Loucy (cell line): ENCODE measurements around the gene KRT34.

Experiments used
- H2AFZ ChIP-seq: fragments of 200-600 bp; sonication (generic); 2 replicates; pipeline ENCODE4 v1.6.0; 2016; ENCODE audit warnings: antibody characterized with exemption, mild to moderate bottlenecking, low read length, moderate library complexity
- H3F3A ChIP-seq: fragments of 200-600 bp; 2 replicates; pipeline ENCODE4 v1.6.0; 2016; ENCODE audit warnings: antibody characterized with exemption, low read depth, mild to moderate bottlenecking
- H3K27me3 ChIP-seq: fragments of 200-600 bp; sonication (generic); 2 replicates; pipeline ENCODE4 v1.6.1; 2014; ENCODE audit warnings: low read length, mild to moderate bottlenecking; ENCODE audit not compliant: insufficient read depth, poor library complexity, severe bottlenecking
- H3K36me3 ChIP-seq: fragments of 200-600 bp; sonication (generic); 2 replicates; pipeline ENCODE4 v1.6.1; 2016; ENCODE audit warnings: low read length; ENCODE audit not compliant: insufficient read depth
- H3K4me1 ChIP-seq: fragments of 200-600 bp; sonication (generic); 2 replicates; pipeline ENCODE4 v1.5.1; 2014; ENCODE audit warnings: low read length, mild to moderate bottlenecking; ENCODE audit not compliant: insufficient read depth, poor library complexity, severe bottlenecking
- H3K4me2 ChIP-seq: fragments of 200-600 bp; sonication (generic); 2 replicates; pipeline ENCODE4 v1.6.0; 2014; ENCODE audit warnings: antibody characterized with exemption, low read length, low read depth, mild to moderate bottlenecking; ENCODE audit not compliant: poor library complexity, severe bottlenecking
- H3K4me3 ChIP-seq: fragments of 200-600 bp; sonication (generic); 2 replicates; pipeline ENCODE4 v1.5.1; 2014; ENCODE audit warnings: low read length, mild to moderate bottlenecking, mixed read lengths; ENCODE audit not compliant: poor library complexity, severe bottlenecking
- H3K79me2 ChIP-seq: fragments of 200-600 bp; sonication (generic); 2 replicates; pipeline ENCODE4 v1.6.1; 2014; ENCODE audit warnings: low read length; ENCODE audit not compliant: insufficient read depth
- H3K9ac ChIP-seq: fragments of 200-600 bp; sonication (generic); 2 replicates; pipeline ENCODE4 v1.6.0; 2014; ENCODE audit warnings: mild to moderate bottlenecking, low read depth, low read length, moderate library complexity; ENCODE audit not compliant: poor library complexity, severe bottlenecking
- H3K9me2 ChIP-seq: fragments of 200-600 bp; sonication (generic); replicated peaks from 2 replicates; pipeline ENCODE4 v1.6.1; 2016; ENCODE audit warnings: low read depth, low read length, mixed read lengths
- H3K9me3 ChIP-seq: fragments of 200-600 bp; sonication (generic); 2 replicates; pipeline ENCODE4 v1.6.1; 2014; ENCODE audit warnings: mild to moderate bottlenecking, antibody characterized with exemption, low read length, low read depth; ENCODE audit not compliant: insufficient read depth
- H4K20me1 ChIP-seq: fragments of 200-600 bp; sonication (generic); 2 replicates; pipeline ENCODE4 v1.6.0; 2014; ENCODE audit warnings: antibody characterized with exemption, low read length, mild to moderate bottlenecking; ENCODE audit not compliant: insufficient read depth, poor library complexity, severe bottlenecking
- EZH2phosphoT487 ChIP-seq: fragments of 200-600 bp; IDR thresholded peaks from 2 replicates; pipeline ENCODE4 v1.6.1; 2018; ENCODE audit warnings: antibody characterized with exemption, mild to moderate bottlenecking, moderate library complexity, borderline replicate concordance
- TF ChIP-seq, protein P1 (sequence below): fragments of 200-600 bp; sonication (generic); conservative IDR thresholded peaks from 2 replicates; pipeline ENCODE4 v1.5.1; 2014; ENCODE audit warnings: mild to moderate bottlenecking, antibody characterized with exemption, low read length

The KRT34 gene

DNA sequence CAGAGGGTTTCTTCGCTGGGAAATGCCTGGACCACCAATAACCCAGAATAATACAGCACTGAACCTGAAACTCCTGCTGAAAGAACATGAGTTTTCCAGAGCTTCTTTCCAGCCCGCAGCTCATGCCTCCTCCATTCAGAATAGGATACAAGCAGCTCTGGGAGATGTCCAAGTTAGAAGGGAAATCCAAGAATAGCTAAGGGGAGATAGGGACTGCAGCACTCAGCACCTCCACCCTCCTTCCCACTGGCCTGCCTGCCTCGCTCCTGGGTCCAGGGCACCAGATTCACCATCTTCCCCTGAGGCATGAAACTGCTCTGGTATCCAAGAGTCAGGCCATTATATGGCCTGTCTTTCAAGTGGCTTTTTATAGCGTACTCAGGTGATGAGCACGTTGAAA, 11.2 kb upstream of the KRT34 start:
- no peaks in the 10 kb centered on the region for H4K20me1 ChIP-seq
- H3K9me3 ChIP-seq, result no peaks in the 10 kb centered on the region
- H3K27me3 ChIP-seq, result no peaks in the 10 kb centered on the region
- H3K4me3 ChIP-seq, result no peak overlapping the region
- H3K9me2 ChIP-seq, result no peaks in the 10 kb centered on the region
- TF ChIP-seq EZH2phosphoT487, result no peak
- TF ChIP-seq, protein P1, sequence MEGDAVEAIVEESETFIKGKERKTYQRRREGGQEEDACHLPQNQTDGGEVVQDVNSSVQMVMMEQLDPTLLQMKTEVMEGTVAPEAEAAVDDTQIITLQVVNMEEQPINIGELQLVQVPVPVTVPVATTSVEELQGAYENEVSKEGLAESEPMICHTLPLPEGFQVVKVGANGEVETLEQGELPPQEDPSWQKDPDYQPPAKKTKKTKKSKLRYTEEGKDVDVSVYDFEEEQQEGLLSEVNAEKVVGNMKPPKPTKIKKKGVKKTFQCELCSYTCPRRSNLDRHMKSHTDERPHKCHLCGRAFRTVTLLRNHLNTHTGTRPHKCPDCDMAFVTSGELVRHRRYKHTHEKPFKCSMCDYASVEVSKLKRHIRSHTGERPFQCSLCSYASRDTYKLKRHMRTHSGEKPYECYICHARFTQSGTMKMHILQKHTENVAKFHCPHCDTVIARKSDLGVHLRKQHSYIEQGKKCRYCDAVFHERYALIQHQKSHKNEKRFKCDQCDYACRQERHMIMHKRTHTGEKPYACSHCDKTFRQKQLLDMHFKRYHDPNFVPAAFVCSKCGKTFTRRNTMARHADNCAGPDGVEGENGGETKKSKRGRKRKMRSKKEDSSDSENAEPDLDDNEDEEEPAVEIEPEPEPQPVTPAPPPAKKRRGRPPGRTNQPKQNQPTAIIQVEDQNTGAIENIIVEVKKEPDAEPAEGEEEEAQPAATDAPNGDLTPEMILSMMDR, result no peak
- H3K4me2 ChIP-seq, result no peak overlapping the region
- no peak overlapping the region for H3K9ac ChIP-seq
- no peaks in the 10 kb centered on the region for H3K36me3 ChIP-seq
- no peaks in the 10 kb centered on the region for H3K4me1 ChIP-seq
- no peak overlapping the region for H2AFZ ChIP-seq
- H3F3A ChIP-seq, result no peaks in the 10 kb centered on the region
- no peaks in the 10 kb centered on the region for H3K79me2 ChIP-seq

DNA sequence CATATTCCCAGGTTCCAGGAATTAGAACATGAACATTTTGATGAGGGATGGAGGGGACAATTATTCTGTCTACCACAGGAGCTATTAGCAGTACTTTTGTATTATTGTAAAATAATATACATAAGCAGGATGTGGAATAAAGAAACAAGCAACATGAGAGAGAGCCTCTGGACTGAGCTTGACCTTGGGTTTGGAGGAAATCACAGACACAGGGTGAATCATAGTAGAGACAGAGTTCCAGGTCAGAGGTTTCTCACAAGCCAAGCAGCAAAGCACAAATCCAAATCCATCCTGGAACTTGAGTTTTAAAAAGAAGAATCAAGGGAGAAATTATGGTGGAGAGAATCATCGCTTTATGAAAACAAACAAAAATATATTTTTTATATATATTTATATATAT, 10.2 kb upstream of the KRT34 start:
- Histone ChIP-seq H3K27me3 (no peaks in the 10 kb centered on the region), H4K20me1 (no peaks in the 10 kb centered on the region), H3K4me1 (no peaks in the 10 kb centered on the region), H3K9ac (no peak overlapping the region), H3K4me2 (no peak overlapping the region), H3K4me3 (no peak overlapping the region), H3F3A (no peaks in the 10 kb centered on the region), H3K9me3 (no peaks in the 10 kb centered on the region), H3K9me2 (no peaks in the 10 kb centered on the region), H2AFZ (no peak overlapping the region), H3K79me2 (no peaks in the 10 kb centered on the region), H3K36me3 (no peaks in the 10 kb centered on the region)
- TF ChIP-seq, protein P1, result no peak
- no peak for TF ChIP-seq EZH2phosphoT487

DNA sequence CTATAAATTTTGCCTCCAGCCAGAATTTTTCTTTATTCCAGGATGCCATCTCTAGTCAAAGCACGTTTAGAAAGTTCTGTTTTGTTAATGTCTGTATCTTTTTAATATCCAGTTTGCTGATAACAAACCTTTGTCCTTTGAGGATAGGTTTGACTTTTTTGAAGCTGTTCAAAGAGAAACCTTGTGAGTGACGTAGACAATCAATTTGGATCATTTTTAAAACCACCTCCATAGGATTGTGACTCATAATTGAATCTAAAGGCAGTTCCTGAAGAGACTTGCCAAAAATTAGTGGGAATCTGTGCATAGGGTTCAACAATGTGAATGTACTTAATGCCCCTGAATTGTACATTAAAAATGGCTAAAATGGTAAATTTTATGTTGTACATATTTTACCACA, 9.4 kb upstream of the KRT34 start:
- TF ChIP-seq, protein P1, result no peak
- TF ChIP-seq EZH2phosphoT487, result no peak
- H3K36me3 ChIP-seq, result no peaks in the 10 kb centered on the region
- no peaks in the 10 kb centered on the region for H3K4me1 ChIP-seq
- H3K79me2 ChIP-seq, result no peaks in the 10 kb centered on the region
- no peak overlapping the region for H3K4me2 ChIP-seq
- no peaks in the 10 kb centered on the region for H3K9me2 ChIP-seq
- no peaks in the 10 kb centered on the region for H4K20me1 ChIP-seq
- no peak overlapping the region for H3K4me3 ChIP-seq
- peaks cover 3% of the 10 kb centered on the region; the same call in 1 of the 2 replicates for H3K9me3 ChIP-seq
- no peaks in the 10 kb centered on the region for H3K27me3 ChIP-seq
- no peak overlapping the region for H2AFZ ChIP-seq
- no peaks in the 10 kb centered on the region for H3F3A ChIP-seq
- H3K9ac ChIP-seq, result no peak overlapping the region
